Activated T-helper 2 cell treated with anti-CD3 and anti-CD28 coated beads, Interferon-gamma antibody, Interleukin-2, Interleukin-4, amounts not matched to agents 10 μg/mL and 5 μg/mL and 100 μg/mL, durations not matched to agents 14 hours and 24 hours and 36 hours (primary cell): Measurements from ENCODE around the gene DLX5. TPM values are rescaled to one million over a fixed set of nuclear protein-coding genes. Genes with fewer than 3 reads are reported as not detected.

ENCODE experiments used
- DNase-seq: peaks from one replicate; pipeline ENCODE4 v3.0.0; 2021; ENCODE audit warnings: low spot score
- H3K27ac Mint-ChIP-seq: one replicate; pipeline ENCODE4 v1.8.0; 2021; ENCODE audit warnings: mixed read lengths
- H3K27me3 Mint-ChIP-seq: one replicate; pipeline ENCODE4 v1.8.0; 2021; ENCODE audit warnings: low read depth, mixed read lengths
- H3K36me3 Mint-ChIP-seq: one replicate; pipeline ENCODE4 v1.8.0; 2021; ENCODE audit warnings: low read depth, mixed read lengths
- H3K4me1 Mint-ChIP-seq: one replicate; pipeline ENCODE4 v1.8.0; 2021; ENCODE audit warnings: low read depth, mixed read lengths
- H3K4me3 Mint-ChIP-seq: one replicate; pipeline ENCODE4 v1.8.0; 2021; ENCODE audit warnings: low read depth, mild to moderate bottlenecking, moderate library complexity, mixed read lengths
- H3K9me3 Mint-ChIP-seq: one replicate; pipeline ENCODE4 v1.8.0; 2021; ENCODE audit warnings: mixed read lengths
- intact Hi-C: fragments of 100-400 bp; cut with micrococcal nuclease; formaldehyde crosslinking; loops from one replicate; pipeline ENCODE4 v1.15.1; 2023
- total RNA-seq: library from RNA; stranded (reverse); gene quantifications from 2 replicates; pipeline ENCODE4 v1.2.3, GENCODE V29; 2022

Gene DLX5
- total RNA-seq, 1 donor from 2014 or later, result not detected

GRCh38 chr7:97022491-97023306 is 1.9 kb downstream of the DLX5 start:
- intact Hi-C loops, result loop anchor here (1.0 to 10.0 kb wide), 3 partner anchors 18 to 1592 kb away; partner anchors contain the start of gene NPTX2
- Mint-ChIP-seq H3K9me3 (no peaks in the 10 kb centered on the region), H3K36me3 (peaks cover 3% of the 10 kb centered on the region), H3K4me1 (peaks cover 23% of the 10 kb centered on the region), H3K4me3 (no peak overlapping the region), H3K27ac (no peak overlapping the region), H3K27me3 (peaks cover 92% of the 10 kb centered on the region)
- DNase-seq, result no peak

- Mint-ChIP-seq H3K36me3 (peaks cover 3% of the 10 kb centered on the region), H3K4me1 (peaks cover 18% of the 10 kb centered on the region), H3K4me3 (no peak overlapping the region), H3K9me3 (no peaks in the 10 kb centered on the region), H3K27ac (no peak overlapping the region), H3K27me3 (peaks cover 92% of the 10 kb centered on the region)
- DNase-seq, result no peak
- intact Hi-C loops, result loop anchor here (1.0 to 10.0 kb wide), 4 partner anchors 9 to 1593 kb away; partner anchors contain the start of gene NPTX2
Measured at GRCh38 chr7:97021747-97022490, 2.7 kb downstream of the DLX5 start.

- no peak for DNase-seq
- Mint-ChIP-seq H3K4me3 (no peak overlapping the region), H3K27ac (no peak overlapping the region), H3K36me3 (peaks cover 3% of the 10 kb centered on the region), H3K4me1 (peaks cover 15% of the 10 kb centered on the region), H3K27me3 (peaks cover 91% of the 10 kb centered on the region), H3K9me3 (no peaks in the 10 kb centered on the region)
- intact Hi-C loops, result loop anchor here (1.0 to 10.0 kb wide), 2 partner anchors 8 to 1594 kb away; partner anchors contain the start of gene NPTX2
Measured at GRCh38 chr7:97020996-97021746, 3.5 kb downstream of the DLX5 start.

- intact Hi-C loops, result loop anchor here (10.0 kb wide), 1 partner anchor 1594 kb away; the partner anchor contains the start of gene NPTX2
- no peaks in the 10 kb centered on the region for H3K9me3 Mint-ChIP-seq
- no peak overlapping the region for H3K4me3 Mint-ChIP-seq
- peaks cover 12% of the 10 kb centered on the region for H3K4me1 Mint-ChIP-seq
- peaks cover 91% of the 10 kb centered on the region for H3K27me3 Mint-ChIP-seq
- H3K36me3 Mint-ChIP-seq, result peaks cover 3% of the 10 kb centered on the region
- no peak overlapping the region for H3K27ac Mint-ChIP-seq
- no peak for DNase-seq
Measured at GRCh38 chr7:97020601-97020995, 4.0 kb downstream of the DLX5 start.

- no peak overlapping the region for H3K4me3 Mint-ChIP-seq
- H3K36me3 Mint-ChIP-seq, result peaks cover 3% of the 10 kb centered on the region
- DNase-seq, result no peak
- no peaks in the 10 kb centered on the region for H3K9me3 Mint-ChIP-seq
- peaks cover 12% of the 10 kb centered on the region for H3K4me1 Mint-ChIP-seq
- no peak overlapping the region for H3K27ac Mint-ChIP-seq
- intact Hi-C loops, result loop anchor here (10.0 kb wide), 1 partner anchor 1595 kb away; the partner anchor contains the start of gene NPTX2
- H3K27me3 Mint-ChIP-seq, result peaks cover 92% of the 10 kb centered on the region
Measured at GRCh38 chr7:97019710-97020225, 4.9 kb downstream of the DLX5 start.

- Mint-ChIP-seq H3K27ac (no peak overlapping the region), H3K4me1 (peaks cover 8% of the 10 kb centered on the region), H3K27me3 (peaks cover 92% of the 10 kb centered on the region), H3K4me3 (no peak overlapping the region), H3K36me3 (no peaks in the 10 kb centered on the region), H3K9me3 (no peaks in the 10 kb centered on the region)
- DNase-seq, result no peak
- intact Hi-C loops, result no loop called here
Measured at GRCh38 chr7:97018791-97019531, 5.7 kb downstream of the DLX5 start.

GRCh38 chr7:97018126-97018601 is 6.5 kb downstream of the DLX5 start:
- DNase-seq, result no peak
- Mint-ChIP-seq H3K4me3 (no peak overlapping the region), H3K27ac (no peak overlapping the region), H3K4me1 (peaks cover 7% of the 10 kb centered on the region), H3K9me3 (no peaks in the 10 kb centered on the region), H3K36me3 (no peaks in the 10 kb centered on the region), H3K27me3 (peaks cover 92% of the 10 kb centered on the region)
- intact Hi-C loops, result no loop called here

GRCh38 chr7:97017192-97018125 is 7.2 kb downstream of the DLX5 start:
- H3K27ac Mint-ChIP-seq, result no peak overlapping the region
- peaks cover 92% of the 10 kb centered on the region for H3K27me3 Mint-ChIP-seq
- no peaks in the 10 kb centered on the region for H3K36me3 Mint-ChIP-seq
- no peaks in the 10 kb centered on the region for H3K9me3 Mint-ChIP-seq
- intact Hi-C loops, result no loop called here
- H3K4me3 Mint-ChIP-seq, result no peak overlapping the region
- DNase-seq, result no peak
- H3K4me1 Mint-ChIP-seq, result peaks cover 6% of the 10 kb centered on the region

- Mint-ChIP-seq H3K4me1 (no peaks in the 10 kb centered on the region), H3K27me3 (peaks cover 92% of the 10 kb centered on the region), H3K9me3 (no peaks in the 10 kb centered on the region), H3K4me3 (no peak overlapping the region), H3K36me3 (no peaks in the 10 kb centered on the region), H3K27ac (no peak overlapping the region)
- DNase-seq, result no peak
- intact Hi-C loops, result no loop called here
Measured at GRCh38 chr7:97016381-97017191, 8.0 kb downstream of the DLX5 start.

GRCh38 chr7:97015756-97016380 is 8.8 kb downstream of the DLX5 start:
- H3K27ac Mint-ChIP-seq, result no peak overlapping the region
- H3K4me1 Mint-ChIP-seq, result no peaks in the 10 kb centered on the region
- no peak for DNase-seq
- H3K36me3 Mint-ChIP-seq, result no peaks in the 10 kb centered on the region
- peaks cover 96% of the 10 kb centered on the region for H3K27me3 Mint-ChIP-seq
- H3K4me3 Mint-ChIP-seq, result no peak overlapping the region
- no peaks in the 10 kb centered on the region for H3K9me3 Mint-ChIP-seq
- intact Hi-C loops, result no loop called here
